NCI-H187 treated with DMSO at 0.1 percent for 48 hours (cell line): Measurements from ENCODE around the gene TMUB1.

Experiments used
- DNase-seq: peaks from one replicate; lab custom pipeline; 2025; lab: John Stamatoyannopoulos, UW

Gene TMUB1

DNA sequence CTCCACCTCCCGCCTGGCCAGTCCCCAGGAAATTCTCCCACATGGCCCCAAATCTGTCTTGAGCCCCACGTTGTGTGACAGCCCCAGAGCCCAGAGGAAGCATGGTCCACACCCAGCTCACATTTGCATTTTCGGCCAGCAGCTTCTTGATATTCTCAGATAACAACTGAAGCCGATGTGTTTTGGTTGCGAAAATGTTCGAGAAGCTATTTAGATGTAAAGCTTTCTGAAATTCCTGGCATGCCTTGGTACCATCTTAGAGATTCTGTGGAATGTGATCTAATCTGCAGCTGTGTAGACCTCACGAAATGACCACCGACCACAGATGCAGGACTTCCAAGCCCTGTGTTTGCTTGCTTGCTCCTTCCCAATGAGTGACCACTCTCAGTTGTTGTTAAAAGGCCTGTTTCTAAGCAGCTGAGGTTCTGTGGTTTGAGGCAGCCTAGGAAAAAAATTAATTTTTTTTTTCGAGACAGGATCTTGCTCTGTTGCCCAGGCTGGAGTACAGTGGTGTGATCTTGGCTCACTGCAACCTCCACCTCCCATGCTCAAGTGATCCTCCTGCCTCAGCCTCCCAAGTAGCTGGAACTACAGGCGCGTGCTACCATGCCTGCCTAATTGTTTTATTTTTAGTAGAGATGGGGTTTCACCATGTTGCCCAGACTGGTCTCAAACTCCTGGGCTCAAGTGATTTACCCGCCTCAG is 15.1 kb downstream of the TMUB1 start:
- DNase-seq: no peak

DNA sequence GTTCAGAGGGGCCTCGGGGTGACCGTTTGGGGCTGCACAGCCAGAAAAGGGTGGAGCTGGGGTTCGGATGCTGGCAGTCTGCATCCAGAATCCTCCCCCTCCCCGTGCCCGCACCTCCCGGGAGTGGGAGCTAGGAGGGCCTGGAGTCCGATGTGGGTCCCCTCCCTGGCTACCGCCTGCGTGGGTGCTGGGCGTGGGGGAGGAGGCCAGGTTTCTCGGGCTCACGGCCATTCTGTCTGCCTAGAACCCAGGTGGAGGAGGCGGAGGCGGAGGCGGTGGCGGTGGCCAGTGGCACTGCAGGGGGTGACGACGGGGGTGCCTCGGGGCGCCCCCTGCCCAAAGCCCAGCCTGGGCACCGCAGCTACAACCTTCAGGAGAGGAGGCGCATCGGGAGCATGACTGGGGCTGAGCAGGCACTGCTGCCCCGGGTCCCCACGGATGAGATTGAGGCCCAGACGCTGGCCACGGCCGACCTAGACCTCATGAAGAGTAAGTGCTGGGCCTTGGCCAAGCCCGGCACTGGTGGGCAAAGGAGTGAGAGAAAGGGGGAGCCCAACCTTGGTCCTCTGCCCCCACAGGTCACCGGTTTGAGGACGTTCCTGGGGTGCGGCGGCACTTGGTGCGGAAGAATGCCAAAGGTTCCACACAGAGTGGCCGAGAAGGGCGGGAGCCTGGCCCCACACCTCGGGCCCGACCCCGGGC is 16.9 kb downstream of the TMUB1 start:
- DNase-seq: no peak

DNA sequence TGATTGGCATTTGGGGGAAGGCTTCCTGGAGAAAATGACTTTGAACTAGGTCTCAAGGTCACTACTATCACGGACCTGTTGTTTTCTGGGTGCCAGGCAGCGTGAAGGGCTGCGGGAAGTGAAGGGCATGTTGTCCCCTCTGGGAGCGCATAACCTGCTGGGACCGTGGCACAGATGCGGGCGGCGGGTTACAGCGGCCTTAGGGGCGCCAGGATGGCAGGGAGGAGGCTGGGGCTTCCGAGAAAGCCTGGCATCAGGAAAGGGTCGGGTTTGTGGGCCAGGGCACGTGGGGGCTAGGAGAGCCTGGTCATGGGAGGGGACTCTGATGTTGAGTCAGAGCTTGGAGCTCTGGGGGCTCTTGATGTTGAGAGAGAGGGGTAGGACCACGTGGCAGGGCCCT is 17.8 kb downstream of the TMUB1 start:
- no peak for DNase-seq

DNA sequence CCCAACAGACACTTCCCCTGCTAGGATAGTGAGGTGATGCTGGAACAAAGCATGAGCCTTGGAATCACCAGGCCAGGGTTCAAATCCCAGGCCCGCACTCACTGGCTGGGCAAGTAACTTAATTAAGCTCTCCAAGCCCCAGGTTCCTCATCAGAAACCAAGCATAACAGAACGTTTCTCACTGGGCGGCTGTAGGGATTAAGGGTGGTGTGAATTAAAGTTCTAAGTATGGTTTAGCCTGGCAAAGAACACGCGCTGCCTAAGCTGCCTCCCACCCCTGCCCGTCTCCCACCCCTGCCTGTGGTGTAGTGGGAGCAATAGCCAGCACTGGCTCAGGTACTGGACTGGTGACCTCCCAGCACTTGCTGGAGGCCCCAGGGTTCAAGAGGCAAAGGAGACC is 18.3 kb downstream of the TMUB1 start:
- no peak for DNase-seq

DNA sequence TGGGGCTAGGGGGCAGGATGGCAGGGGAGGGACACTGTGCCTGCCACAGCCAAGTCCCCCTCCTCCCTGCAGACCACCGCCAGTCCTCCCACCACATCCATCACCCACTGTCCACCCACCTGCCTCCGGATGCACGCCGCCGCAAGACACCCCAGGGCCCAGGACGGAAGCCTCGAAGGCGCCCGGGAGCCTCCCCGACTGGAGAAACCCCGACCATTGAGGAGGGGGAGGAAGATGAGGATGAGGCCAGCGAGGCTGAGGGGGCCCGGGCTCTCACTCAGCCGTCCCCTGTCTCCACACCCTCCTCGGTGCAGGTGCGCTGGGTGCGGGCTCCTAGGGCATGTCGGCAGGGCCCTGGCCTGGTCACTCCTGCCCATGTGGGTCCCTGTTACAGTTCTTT is 18.8 kb downstream of the TMUB1 start:
- no peak for DNase-seq

DNA sequence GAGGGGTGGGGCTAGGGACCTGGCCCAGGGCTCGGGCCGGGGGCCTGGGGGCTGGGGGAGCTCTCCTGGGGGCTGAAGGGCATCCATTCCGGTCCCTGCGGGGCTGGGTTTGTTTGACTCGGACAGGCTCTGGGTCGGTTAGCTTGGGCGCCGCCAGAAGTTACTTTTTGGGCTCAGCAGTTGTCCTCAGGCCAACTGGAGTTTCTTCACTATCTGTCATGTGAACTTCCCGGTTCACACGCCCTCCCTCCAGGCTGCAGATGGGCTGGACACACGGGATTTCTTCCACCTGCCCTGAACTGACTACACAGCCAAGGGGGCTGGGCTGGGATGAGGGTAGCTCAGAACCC is 20.1 kb downstream of the TMUB1 start:
- DNase-seq: no peak

DNA sequence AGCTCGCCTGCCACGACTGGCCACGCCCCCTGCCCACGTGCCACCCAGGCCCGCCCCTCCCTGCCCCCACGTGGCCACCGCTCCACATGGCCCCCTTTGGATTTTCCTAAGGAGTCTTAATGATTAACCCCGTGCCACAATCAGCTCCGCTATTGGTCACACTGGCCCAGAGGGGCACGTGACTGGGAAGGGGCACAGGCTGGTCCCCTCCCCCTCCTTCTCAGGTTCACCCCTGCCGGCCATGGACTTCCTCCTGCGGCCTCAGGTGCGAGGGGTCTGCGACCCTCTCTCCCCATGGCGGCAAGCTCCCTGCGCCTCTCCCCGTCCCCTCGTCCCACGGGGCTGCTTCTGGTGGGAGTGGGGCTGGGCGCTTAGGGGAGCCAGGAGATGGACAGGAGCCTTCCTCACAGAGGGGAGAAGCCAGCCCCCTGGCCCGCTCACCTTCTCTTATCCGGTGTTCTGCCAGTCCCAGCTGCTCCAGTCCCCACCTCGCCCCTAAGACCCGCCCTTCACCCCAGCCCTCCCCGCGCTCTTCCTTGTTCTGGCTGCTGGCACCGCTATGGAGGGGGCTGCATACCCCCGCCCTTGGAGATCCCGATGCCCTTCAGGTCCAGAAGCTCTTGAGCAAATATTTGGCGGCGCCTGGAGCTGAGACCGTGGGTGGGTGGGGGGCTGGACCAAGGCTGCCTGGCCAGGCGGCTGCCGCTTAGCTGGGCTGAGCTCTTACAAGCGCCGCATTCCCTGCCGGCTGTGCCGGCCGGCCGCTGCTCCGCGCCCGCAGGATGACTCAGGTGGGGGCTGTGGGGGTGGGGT is 20.7 kb downstream of the TMUB1 start:
- no peak for DNase-seq

DNA sequence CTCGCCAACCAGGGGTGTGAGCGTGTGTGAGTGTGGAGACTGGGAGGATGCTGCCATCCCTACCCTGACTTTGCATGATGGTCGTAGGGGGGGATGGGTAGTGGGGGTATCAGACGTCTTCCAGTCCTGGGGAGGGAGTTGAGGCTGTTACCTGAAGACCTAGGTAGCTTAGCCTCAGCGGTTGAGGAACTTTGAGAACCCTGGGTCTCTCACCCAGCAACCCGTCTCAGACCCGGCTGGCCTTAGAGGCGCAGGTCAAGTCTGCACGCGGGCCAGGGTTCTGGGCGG is 21.2 kb downstream of the TMUB1 start:
- no peak for DNase-seq

DNA sequence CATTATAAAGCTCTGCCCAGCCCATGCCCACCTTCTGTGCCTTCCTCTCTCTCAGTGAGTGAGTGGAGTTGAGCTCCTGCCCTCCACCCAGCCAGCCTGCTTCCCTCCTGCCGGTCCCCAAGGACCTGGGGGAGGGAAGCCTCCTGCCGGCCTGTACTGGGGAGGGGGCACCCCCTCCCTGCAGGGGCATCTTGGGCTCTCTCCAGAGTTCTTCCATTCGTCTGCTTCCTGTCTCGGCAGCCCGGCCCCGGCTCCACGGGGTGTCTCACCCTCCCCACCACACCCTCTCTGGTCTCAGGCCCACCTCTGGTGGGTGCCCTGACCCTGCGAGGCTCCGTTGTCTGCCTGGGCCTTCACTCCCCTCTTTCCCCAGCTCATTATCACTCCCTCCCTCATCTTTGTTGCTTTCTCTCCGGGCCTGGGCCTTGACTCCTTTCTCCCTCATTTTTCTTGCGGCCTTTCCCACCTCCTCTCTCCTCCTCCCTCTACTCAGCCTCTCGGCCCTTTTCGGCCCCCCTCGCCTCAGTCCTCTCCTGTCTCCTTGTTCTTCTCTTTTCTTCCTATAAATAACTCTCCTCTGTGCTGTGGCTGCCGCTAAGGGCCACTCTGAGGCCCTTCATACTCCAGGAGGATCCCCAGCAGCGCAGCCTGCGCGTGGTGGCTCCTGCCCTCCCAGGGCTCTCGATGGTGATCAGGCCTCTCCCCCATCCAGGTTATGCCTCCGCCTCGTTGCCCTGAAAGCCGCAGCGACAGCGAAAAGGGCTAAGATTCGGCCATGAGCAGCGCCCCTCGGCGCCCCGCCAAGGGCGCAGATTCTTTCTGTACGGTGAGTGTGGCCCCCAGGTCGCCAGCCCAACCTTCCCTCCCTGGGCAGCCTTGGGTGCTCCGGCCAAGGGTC is 21.8 kb downstream of the TMUB1 start:
- peak; percentile 80 for DNase-seq

DNA sequence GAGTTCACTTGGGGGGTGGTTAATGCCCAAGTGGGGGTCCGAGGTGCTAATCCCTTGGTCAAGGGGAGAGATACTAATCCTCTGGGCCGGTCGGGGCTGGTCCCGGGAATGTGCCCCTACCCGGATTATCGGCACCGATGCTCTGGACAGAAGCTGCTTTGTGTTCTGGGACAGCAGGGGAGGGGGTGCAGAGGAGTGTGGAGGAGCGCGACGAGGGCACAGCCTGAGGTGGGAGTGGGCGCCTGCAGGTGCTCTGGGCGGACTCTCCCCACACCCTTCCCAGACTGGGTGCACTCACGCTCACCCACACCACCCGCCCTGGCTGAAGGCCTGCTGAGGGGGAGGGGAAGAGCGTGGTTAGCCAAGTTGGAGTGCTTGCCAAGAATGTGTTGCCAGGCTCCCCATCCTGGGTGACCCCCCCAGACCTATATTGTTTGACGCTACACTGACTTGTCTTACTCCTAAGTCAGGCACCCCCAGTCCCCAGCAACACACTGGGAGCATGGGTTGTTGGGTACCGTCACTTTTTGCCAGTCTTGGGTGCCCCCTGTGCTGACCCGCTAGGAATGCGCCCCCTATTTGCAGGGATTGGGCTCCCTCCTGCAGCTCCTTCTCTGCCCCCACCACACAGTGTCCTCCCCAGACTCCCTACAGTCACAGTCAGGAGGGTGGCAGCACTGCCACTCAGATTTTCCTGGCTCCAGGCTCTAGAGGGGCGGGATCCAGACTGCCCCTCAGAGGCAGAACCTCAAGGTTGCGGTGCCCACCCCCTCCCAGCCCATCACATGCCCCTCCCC is 22.7 kb downstream of the TMUB1 start:
- no peak for DNase-seq

DNA sequence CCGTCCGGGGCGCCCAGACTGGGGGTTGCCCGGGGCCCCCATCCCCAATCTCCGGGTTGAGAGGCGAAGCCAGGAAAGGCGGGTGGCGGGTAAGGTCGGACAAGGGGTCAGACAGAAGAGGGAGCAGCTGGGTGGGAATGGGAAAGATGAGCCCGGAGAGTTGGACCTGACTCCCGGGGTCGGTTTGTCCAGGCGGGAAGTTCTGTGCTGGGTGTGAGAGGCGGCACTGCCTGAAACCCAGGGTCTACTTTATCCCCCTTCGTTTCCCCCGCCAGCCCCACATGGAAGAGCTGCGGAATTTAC is 23.2 kb downstream of the TMUB1 start:
- no peak for DNase-seq

DNA sequence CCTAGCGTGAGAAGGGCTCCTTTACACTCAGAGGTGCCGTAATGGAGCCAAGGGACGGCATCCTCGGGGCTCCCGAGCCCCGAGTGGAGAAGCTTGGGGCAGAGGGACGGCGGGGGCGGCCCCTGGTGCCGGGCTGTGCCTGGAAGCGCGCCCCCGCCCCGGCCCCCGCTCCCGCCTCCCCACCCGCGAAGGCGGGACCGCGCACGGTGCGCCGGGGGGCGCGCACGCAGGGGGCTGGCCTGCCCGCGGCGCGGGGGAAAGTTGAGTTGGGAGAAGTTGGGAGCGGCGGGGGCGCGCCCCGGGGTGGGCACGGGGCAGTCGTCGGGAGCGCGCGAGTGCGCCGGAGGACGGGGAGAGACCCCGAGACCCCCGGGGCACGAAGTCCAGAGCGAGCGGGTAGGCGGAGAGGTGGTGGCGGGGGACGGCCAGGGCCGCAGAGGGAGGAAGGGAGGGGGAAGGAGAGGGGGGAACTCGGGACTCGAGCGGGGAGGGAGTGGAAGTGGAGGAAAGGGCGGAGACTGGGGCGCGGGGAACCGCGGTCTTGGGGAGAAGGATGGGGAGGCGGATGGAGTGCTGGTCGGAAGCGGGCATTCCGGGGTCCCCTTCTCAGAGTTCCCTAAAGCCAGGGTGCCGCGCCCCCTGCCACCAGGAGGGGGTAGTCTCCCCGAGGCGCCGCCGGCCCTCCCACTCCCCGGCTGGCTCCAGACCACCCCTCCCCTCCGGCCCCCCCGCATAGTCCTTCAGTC is 23.8 kb downstream of the TMUB1 start, which contains the start of gene SLC4A2:
SLC4A2 (plus strand) TSS at position 223 of the 746 bp plus-strand sequence. CDS start 2,399 bp downstream, outside the sequence.
- no peak for DNase-seq

DNA sequence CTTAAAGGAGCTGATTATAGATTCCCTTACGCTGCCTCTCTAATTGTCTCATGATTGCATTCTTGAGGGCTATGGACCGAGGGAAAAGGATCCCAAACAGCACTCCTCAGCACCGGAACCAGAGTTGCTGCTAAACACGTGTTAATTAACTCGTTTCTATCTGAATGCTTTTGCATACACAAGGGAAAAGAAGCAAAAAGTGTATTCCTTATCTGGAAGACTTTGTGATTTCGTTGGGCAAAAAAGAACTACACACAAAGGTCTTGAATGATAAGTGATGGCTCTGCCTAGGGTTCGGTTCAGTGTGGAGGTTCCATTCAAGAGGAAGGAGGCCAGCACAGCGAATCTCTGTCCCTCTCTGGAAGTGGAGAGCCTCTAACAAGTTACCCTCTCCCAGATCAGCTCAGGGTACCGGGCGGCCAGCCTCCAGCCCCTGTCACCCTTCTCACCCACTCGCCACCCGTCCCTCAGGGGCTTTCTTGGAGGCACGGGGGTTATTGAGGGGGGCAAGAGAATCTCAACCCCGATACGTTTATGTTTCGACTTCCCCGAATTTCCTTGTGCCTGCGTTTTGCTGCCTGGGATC is 24.4 kb downstream of the TMUB1 start:
- no peak for DNase-seq

DNA sequence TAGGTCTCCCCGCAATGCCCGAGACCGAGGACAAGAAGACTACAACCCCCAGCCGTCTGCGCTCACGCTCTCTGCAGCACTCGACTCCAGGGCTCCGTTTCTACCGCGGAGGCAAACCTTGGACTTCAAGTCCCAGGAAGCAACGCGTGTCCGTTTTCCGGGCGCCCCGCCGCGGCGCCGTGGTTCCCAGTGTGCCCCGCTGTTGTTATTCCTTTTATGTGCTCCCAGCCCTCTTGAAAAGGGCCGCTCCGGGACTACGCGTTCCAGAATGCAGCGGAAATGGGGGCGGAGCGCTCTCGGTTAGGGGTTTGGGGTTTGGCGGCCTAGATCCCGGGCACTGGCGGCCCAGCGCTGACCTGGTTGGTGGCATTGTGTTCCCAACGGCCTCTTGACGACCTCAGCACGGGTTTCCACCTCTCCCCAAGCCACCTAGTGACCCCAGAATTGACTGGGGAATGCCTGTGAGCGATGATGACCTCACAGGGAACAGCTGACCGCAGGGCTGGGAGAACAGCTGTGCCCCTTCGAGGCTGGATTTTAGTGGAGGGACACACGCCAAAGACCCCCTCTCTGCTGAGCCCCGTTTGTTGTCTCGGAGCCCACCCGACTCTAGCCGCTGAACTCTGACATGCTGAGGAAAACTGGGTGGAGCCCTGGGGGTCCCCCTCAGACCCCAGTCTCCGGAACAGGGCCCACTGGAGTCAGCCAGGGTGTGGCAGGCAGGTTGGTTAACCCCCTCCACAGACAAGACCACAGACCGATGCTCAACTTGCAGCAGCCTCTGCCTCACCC is 25.1 kb downstream of the TMUB1 start:
- DNase-seq: peak; percentile 99

DNA sequence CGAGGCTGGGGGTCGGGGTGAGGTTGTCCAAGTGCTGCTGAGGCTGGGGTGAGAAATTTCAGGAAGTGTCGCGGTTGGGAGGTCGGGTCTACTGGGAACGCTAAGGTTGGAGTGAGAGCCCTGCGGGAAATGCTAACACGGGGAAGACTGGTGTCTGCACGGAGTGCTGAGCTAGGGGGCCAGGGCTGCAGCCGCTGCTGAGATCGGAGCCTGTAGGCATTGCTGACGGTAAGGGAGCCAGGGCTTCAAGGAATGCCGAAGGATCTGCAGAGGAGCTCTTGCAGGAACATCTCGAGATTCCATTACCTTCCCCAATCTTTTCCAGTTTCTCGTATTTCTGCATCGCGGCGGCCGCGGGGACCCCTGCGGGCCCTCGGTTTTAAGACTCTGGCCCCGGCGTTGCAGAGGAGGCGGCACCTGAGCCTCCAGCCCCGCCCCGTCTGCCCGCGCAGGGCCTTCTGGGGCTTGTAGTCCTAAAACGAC is 25.7 kb downstream of the TMUB1 start, which contains the start of gene CDK5:
CDK5 (minus strand) TSS at position 392 of the 483 bp plus-strand sequence; CDS start at position 343, 49 bp downstream.
- DNase-seq: no peak

DNA sequence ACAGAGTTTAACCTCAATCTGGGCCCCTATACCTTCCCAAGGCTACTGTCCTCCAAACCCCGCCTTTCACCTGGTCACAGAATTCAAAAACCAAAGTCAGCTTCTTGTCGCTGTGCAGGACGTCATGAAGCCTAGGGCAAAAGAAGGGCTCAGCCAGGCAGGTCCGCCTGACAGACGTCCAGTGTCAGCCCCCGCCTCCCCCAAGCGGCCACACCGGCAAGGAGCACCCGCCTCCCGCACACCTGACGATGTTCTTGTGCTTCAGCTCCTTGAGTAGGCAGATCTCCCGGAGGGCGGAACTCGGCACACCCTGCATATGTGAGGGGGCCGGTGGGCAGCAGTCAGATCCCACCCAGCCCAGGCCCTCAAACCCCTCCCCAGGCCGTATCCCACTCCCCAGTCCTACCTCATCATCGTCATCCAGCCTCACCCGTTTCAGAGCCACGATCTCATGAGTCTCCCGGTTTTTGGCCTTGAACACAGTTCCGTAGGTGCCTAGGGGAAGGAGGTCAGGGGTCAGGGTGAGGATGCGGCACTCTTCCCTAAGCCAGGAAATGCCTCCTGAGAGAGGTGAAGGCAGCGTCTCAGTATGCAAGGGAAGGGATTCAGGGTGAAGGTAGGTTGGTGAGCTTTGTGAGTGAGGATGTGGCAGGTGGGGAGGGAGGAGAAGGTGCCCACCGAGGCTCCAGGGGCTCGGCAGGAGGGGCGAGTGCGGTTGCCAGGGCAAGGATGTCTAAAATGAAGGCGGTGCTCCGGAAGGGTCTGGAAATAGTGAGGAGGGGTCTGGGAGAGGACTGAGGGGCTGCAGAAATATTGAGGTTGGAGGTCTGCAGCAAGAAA is 26.4 kb downstream of the TMUB1 start:
- DNase-seq: no peak

DNA sequence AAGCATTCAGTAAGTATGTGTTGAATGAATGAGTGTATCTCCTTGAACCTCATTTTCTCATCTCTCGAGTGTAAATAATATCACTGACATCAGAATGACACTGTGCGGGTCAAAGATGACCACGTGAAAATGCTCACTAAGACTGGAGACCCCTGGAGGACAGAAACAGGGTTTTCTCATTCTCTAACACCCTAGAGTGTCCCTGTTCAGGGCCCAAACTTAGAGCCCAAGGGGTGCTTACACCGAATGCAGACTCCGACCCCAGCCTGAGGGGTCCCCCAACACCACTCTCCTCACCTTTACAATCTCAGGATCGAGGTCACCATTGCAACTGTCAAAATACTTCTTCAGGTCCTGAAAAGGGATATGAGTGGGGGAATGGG is 27.0 kb downstream of the TMUB1 start:
- DNase-seq: no peak

DNA sequence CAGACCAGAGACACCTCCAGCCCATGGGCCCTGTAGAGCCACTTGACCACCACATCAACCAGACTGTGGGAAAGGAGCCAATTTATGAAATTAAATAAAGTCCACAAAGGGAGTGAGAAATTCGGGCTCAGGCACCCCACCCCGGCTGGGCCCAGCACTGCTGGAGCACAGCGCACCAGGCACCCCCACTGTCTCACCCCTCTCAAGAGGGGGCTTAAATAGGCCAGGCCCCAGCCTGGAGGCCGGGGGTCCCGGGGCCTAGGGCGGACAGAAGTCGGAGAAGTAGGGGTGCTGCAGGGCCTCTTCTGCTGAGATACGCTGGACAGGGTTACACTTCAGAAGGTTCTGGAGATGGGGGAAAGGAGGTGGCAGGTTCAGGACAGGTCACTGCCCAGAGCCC is 29.5 kb downstream of the TMUB1 start:
- no peak for DNase-seq
